BLaER1 treated with 17β-estradiol and CSF1 and Interleukin-3, amounts not matched to agents 10 nM and 100 nM (cell line): ENCODE measurements around the gene CLIC5.

ENCODE experiments used
- H3K27ac ChIP-seq, 11 experiments: shearing (Covaris generic); formaldehyde crosslinking; 2 replicates each; pipeline ENCODE4 v1.8.1; 2022
- H3K27me3 ChIP-seq, 11 experiments: shearing (Covaris generic); formaldehyde crosslinking; 2 replicates each; pipeline ENCODE4 v1.8.1; 2022
- H3K36me3 ChIP-seq, 11 experiments: shearing (Covaris generic); formaldehyde crosslinking; 2 replicates each; pipeline ENCODE4 v1.8.1; 2022
- H3K4me1 ChIP-seq, 10 experiments: shearing (Covaris generic); formaldehyde crosslinking; 2 replicates each; pipeline ENCODE4 v1.8.1; 2022
- H3K4me2 ChIP-seq, 11 experiments: shearing (Covaris generic); formaldehyde crosslinking; 2 replicates each; pipeline ENCODE4 v1.8.1; 2022
- H3K4me3 ChIP-seq, 10 experiments: shearing (Covaris generic); formaldehyde crosslinking; 2 replicates each; pipeline ENCODE4 v1.8.1; 2022
- H3K9ac ChIP-seq, 11 experiments: shearing (Covaris generic); formaldehyde crosslinking; 2 replicates each; pipeline ENCODE4 v1.8.1; 2022
- H3K9me3 ChIP-seq, 11 experiments: shearing (Covaris generic); formaldehyde crosslinking; replicated peaks in 1 of 11; 2 replicates each; pipeline ENCODE4 v1.8.1; 2022
- H4K20me1 ChIP-seq, 11 experiments: shearing (Covaris generic); formaldehyde crosslinking; 2 replicates each; pipeline ENCODE4 v1.8.1; 2022
- Cebpa-rat ChIP-seq, 11 experiments: shearing (Covaris generic); IDR thresholded peaks; 2 replicates each; pipeline ENCODE4 v1.8.1; 2022

CLIC5 gene

DNA sequence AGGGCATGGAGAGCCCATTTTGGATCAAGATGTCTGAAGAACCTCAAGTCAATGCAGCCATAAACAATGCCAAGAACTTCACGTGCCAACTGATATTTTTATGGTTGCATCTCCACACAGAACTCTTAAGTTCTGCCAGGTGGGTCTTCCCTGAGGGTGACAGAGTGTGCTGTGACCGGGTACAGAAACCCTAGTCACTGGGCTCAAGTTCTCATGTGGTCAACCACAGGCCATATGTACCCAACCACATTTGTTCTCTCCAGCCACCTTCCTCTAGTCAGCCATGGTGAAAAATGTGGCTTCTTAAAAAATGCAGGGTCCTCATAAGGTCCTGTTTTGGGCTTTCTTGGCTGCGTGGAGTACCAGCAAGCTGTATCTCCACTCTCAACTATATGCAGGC is 48.9 kb downstream of the CLIC5 start:
- TF ChIP-seq Cebpa-rat (IDR thresholded peaks at IDR 0.05), result no peak
- Histone ChIP-seq H3K4me3 (no peak overlapping the region), H3K36me3 (no peaks in the 10 kb centered on the region), H4K20me1 (no peaks in the 10 kb centered on the region), H3K9ac (no peak overlapping the region), H3K9me3 (peaks cover 0 to 9% (median 0%) of the 10 kb centered on the region in 11 experiments; a peak in 4 of 22 replicates), H3K27ac (no peak overlapping the region), H3K4me1 (peaks cover 14 to 23% (median 18%) of the 10 kb centered on the region in 10 experiments), H3K27me3 (no peaks in the 10 kb centered on the region), H3K4me2 (peak overlapping the region in 4 of 11 experiments; percentile 8 to 32 (median 20); a peak in 4 of 22 replicates)

GRCh38 chr6:45966340-45966739 is 49.3 kb downstream of the CLIC5 start:
- H3K27me3 ChIP-seq, result no peaks in the 10 kb centered on the region
- no peak overlapping the region for H3K9ac ChIP-seq
- H3K4me2 ChIP-seq, result 0 out of 22 replicates have a peak overlapping the region, but pooled peaks of 2 of the 11 experiments have one; percentile 15 to 24
- H3K4me1 ChIP-seq, result peaks cover 14 to 23% (median 18%) of the 10 kb centered on the region in 10 experiments
- no peak overlapping the region for H3K27ac ChIP-seq
- peaks cover 0 to 9% (median 0%) of the 10 kb centered on the region in 11 experiments; a peak in 4 of 22 replicates for H3K9me3 ChIP-seq
- no peak overlapping the region for H3K4me3 ChIP-seq
- no peaks in the 10 kb centered on the region for H4K20me1 ChIP-seq
- no peaks in the 10 kb centered on the region for H3K36me3 ChIP-seq
- TF ChIP-seq Cebpa-rat (IDR thresholded peaks at IDR 0.05), result no peak

GRCh38 chr6:45965792-45966191 is 49.9 kb downstream of the CLIC5 start:
- Histone ChIP-seq H3K9ac (no peak overlapping the region), H3K4me3 (no peak overlapping the region), H3K36me3 (no peaks in the 10 kb centered on the region), H3K27me3 (no peaks in the 10 kb centered on the region), H3K27ac (no peak overlapping the region), H3K4me1 (peaks cover 13 to 20% (median 14%) of the 10 kb centered on the region in 10 experiments), H3K9me3 (peaks cover 0 to 9% (median 0%) of the 10 kb centered on the region in 11 experiments; a peak in 4 of 22 replicates), H3K4me2 (no peak overlapping the region), H4K20me1 (no peaks in the 10 kb centered on the region)
- TF ChIP-seq Cebpa-rat (IDR thresholded peaks at IDR 0.05), result no peak

- Histone ChIP-seq H3K27me3 (no peaks in the 10 kb centered on the region), H3K4me1 (peaks cover 5 to 13% (median 6%) of the 10 kb centered on the region in 10 experiments)
These were observed 50.7 kb downstream of the CLIC5 start for GRCh38 chr6:45965007-45965406.

GRCh38 chr6:45964300-45964699 is 51.4 kb downstream of the CLIC5 start:
- TF ChIP-seq Cebpa-rat (IDR thresholded peaks at IDR 0.05), result no peak
- Histone ChIP-seq H3K27ac (no peak overlapping the region), H3K4me2 (no peak overlapping the region), H3K27me3 (no peaks in the 10 kb centered on the region), H3K9me3 (peaks cover 0 to 9% (median 0%) of the 10 kb centered on the region in 11 experiments; a peak in 4 of 22 replicates), H4K20me1 (no peaks in the 10 kb centered on the region), H3K36me3 (no peaks in the 10 kb centered on the region), H3K4me3 (no peak overlapping the region), H3K9ac (no peak overlapping the region), H3K4me1 (peaks cover 0 to 9% (median 0%) of the 10 kb centered on the region in 10 experiments; a peak in 5 of 20 replicates)

More at GRCh38 chr6:45965007-45965406, 50.7 kb downstream of the CLIC5 start:
- H3K27ac ChIP-seq, result no peak overlapping the region
- no peaks in the 10 kb centered on the region for H4K20me1 ChIP-seq
- peaks cover 0 to 9% (median 0%) of the 10 kb centered on the region in 11 experiments; a peak in 4 of 22 replicates for H3K9me3 ChIP-seq
- H3K9ac ChIP-seq, result no peak overlapping the region
- H3K4me3 ChIP-seq, result no peak overlapping the region
- no peak overlapping the region for H3K4me2 ChIP-seq
- TF ChIP-seq Cebpa-rat (IDR thresholded peaks at IDR 0.05), result no peak
- no peaks in the 10 kb centered on the region for H3K36me3 ChIP-seq

- H3K4me3 ChIP-seq, result no peak overlapping the region
These were observed 51.8 kb downstream of the CLIC5 start for GRCh38 chr6:45963896-45964295.

DNA sequence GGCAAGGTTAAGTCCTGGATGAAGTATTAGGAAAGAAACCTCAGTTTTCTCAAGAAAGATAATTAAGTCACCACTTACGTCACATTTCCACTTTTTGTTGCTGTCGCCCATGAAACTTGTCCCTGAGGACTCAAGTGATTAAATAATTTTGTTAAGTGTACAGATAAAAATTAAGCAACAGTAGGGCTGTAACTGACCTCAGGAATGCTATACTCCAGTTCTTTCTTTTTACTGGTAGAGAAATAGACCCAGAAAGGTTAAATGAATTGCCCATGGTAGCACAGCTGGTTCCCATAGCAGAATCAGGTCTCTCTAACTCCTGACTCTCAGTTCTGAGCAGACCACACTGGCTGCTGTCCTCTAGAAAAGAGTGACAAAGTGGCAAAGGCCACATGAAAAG is 54.5 kb downstream of the CLIC5 start:
- no peaks in the 10 kb centered on the region for H4K20me1 ChIP-seq
- no peaks in the 10 kb centered on the region for H3K36me3 ChIP-seq
- TF ChIP-seq Cebpa-rat (IDR thresholded peaks at IDR 0.05), result no peak
- no peaks in the 10 kb centered on the region for H3K27me3 ChIP-seq
- no peak overlapping the region for H3K27ac ChIP-seq
- no peak overlapping the region for H3K9ac ChIP-seq
- H3K4me3 ChIP-seq, result no peak overlapping the region
- H3K9me3 ChIP-seq, result peaks cover 0 to 9% (median 0%) of the 10 kb centered on the region in 11 experiments; a peak in 4 of 22 replicates
- H3K4me1 ChIP-seq, result peaks cover 0 to 3% (median 0%) of the 10 kb centered on the region in 10 experiments; a peak in 1 of 20 replicates
- no peak overlapping the region for H3K4me2 ChIP-seq

More at GRCh38 chr6:45963896-45964295, 51.8 kb downstream of the CLIC5 start:
- no peak overlapping the region for H3K4me2 ChIP-seq
- H3K4me1 ChIP-seq, result peaks cover 0 to 9% (median 0%) of the 10 kb centered on the region in 10 experiments; a peak in 4 of 20 replicates
- H3K27ac ChIP-seq, result no peak overlapping the region
- TF ChIP-seq Cebpa-rat (IDR thresholded peaks at IDR 0.05), result no peak
- no peak overlapping the region for H3K9ac ChIP-seq
- no peaks in the 10 kb centered on the region for H4K20me1 ChIP-seq
- peaks cover 0 to 9% (median 0%) of the 10 kb centered on the region in 11 experiments; a peak in 4 of 22 replicates for H3K9me3 ChIP-seq
- no peaks in the 10 kb centered on the region for H3K27me3 ChIP-seq
- no peaks in the 10 kb centered on the region for H3K36me3 ChIP-seq

GRCh38 chr6:45959534-45960145 is 56.0 kb downstream of the CLIC5 start:
- Histone ChIP-seq H3K9ac (no peak overlapping the region), H3K4me1 (peaks cover 0 to 3% (median 0%) of the 10 kb centered on the region in 10 experiments; a peak in 1 of 20 replicates), H3K36me3 (no peaks in the 10 kb centered on the region), H3K9me3 (peaks cover 0 to 7% (median 0%) of the 10 kb centered on the region in 11 experiments; a peak in 4 of 22 replicates), H3K4me2 (no peak overlapping the region; a peak in 2 of 22 replicates), H4K20me1 (no peaks in the 10 kb centered on the region), H3K27me3 (no peaks in the 10 kb centered on the region), H3K4me3 (no peak overlapping the region), H3K27ac (no peak overlapping the region)
- no peak for TF ChIP-seq Cebpa-rat (IDR thresholded peaks at IDR 0.05)

DNA sequence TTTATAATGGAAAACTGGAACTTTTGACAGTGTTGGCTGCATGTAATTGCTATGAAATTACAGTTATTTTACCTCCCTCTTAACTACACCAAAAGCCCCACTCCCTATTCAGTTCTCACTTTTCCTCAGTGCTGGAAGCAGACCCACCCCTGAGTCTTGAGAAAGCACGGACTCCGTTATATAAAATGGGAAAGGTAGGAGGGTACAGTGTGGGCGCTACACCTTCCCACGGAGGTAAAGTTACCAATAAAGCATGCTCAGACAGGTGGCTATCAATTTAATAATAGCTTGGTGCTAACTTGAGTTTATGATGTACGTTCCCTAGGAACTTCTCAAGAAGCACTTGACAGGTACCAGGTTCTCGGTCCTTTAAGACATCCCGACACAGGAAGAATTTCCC is 59.0 kb downstream of the CLIC5 start:
- Histone ChIP-seq H4K20me1 (no peaks in the 10 kb centered on the region), H3K9me3 (no peaks in the 10 kb centered on the region), H3K4me1 (peaks cover 0 to 3% (median 0%) of the 10 kb centered on the region in 10 experiments; a peak in 1 of 20 replicates), H3K27ac (no peak overlapping the region), H3K27me3 (no peaks in the 10 kb centered on the region), H3K4me3 (no peak overlapping the region), H3K36me3 (no peaks in the 10 kb centered on the region), H3K4me2 (no peak overlapping the region), H3K9ac (no peak overlapping the region)
- TF ChIP-seq Cebpa-rat (IDR thresholded peaks at IDR 0.05), result no peak
